ENCODE data around the gene NSUN3. TPM values are rescaled to one million over a fixed set of nuclear protein-coding genes. Genes with fewer than 3 reads are reported as not detected.

NSUN3 gene
- total RNA-seq, 2 experiments from 2014 or later = 15.4 to 17.1 TPM

GRCh38 chr3:94167796-94168195 lies 104.9 kb downstream of the NSUN3 start:
- H3K4me3 Mint-ChIP-seq = no peak overlapping the region
- POLR2A ChIA-PET = no interaction called here
- H3K4me1 Mint-ChIP-seq = no peaks in the 10 kb centered on the region
- no peak overlapping the region for H3K27ac Mint-ChIP-seq
- H3K36me3 Mint-ChIP-seq (ENCODE audit: low read depth) = no peaks in the 10 kb centered on the region
- H3K27me3 Mint-ChIP-seq = peaks cover 8% of the 10 kb centered on the region
- CTCF ChIA-PET = no interaction called here
- ATAC-seq = no peak
- intact Hi-C loops (cut with DNase I, micrococcal nuclease) = no loop called here
- no peaks in the 10 kb centered on the region for H3K9me3 Mint-ChIP-seq (ENCODE audit: low read depth)
- no peak for DNase-seq

- no peak for DNase-seq
- Mint-ChIP-seq H3K27ac (no peak overlapping the region), H3K9me3 (ENCODE audit: low read depth) (no peaks in the 10 kb centered on the region), H3K4me3 (no peak overlapping the region), H3K27me3 (peaks cover 4% of the 10 kb centered on the region), H3K4me1 (no peaks in the 10 kb centered on the region), H3K36me3 (ENCODE audit: low read depth) (no peaks in the 10 kb centered on the region)
- CTCF ChIA-PET = no interaction called here
- POLR2A ChIA-PET = no interaction called here
- no peak for ATAC-seq
- intact Hi-C loops (cut with DNase I, micrococcal nuclease) = no loop called here
These were observed 109.1 kb downstream of the NSUN3 start for GRCh38 chr3:94171954-94172353.

GRCh38 chr3:94172695-94173310 lies 109.9 kb downstream of the NSUN3 start:
- POLR2A ChIA-PET = no interaction called here
- H3K4me3 Mint-ChIP-seq = no peak overlapping the region
- H3K9me3 Mint-ChIP-seq (ENCODE audit: low read depth) = no peaks in the 10 kb centered on the region
- H3K27me3 Mint-ChIP-seq = peaks cover 4% of the 10 kb centered on the region
- no peak for ATAC-seq
- H3K36me3 Mint-ChIP-seq (ENCODE audit: low read depth) = no peaks in the 10 kb centered on the region
- H3K4me1 Mint-ChIP-seq = no peaks in the 10 kb centered on the region
- DNase-seq = no peak
- H3K27ac Mint-ChIP-seq = no peak overlapping the region
- intact Hi-C loops (cut with DNase I, micrococcal nuclease) = no loop called here
- CTCF ChIA-PET = interaction anchor here (0.9 kb wide), 1 partner anchor 8 kb away, joined by 3 read pairs; no protein-coding TSS in a partner anchor

GRCh38 chr3:94173673-94174434 lies 111.0 kb downstream of the NSUN3 start:
- ChIA-PET CTCF (interaction anchor here (0.9 kb wide), 1 partner anchor 9 kb away, joined by 3 read pairs; no protein-coding TSS in a partner anchor), POLR2A (no interaction called here)
- H3K36me3 Mint-ChIP-seq (ENCODE audit: low read depth) = no peaks in the 10 kb centered on the region
- no peak overlapping the region for H3K27ac Mint-ChIP-seq
- no peaks in the 10 kb centered on the region for H3K4me1 Mint-ChIP-seq
- no peak overlapping the region for H3K4me3 Mint-ChIP-seq
- no peaks in the 10 kb centered on the region for H3K9me3 Mint-ChIP-seq (ENCODE audit: low read depth)
- DNase-seq = no peak
- intact Hi-C loops (cut with DNase I, micrococcal nuclease) = no loop called here
- H3K27me3 Mint-ChIP-seq = peaks cover 4% of the 10 kb centered on the region
- no peak for ATAC-seq

GRCh38 chr3:94175677-94176076 lies 112.8 kb downstream of the NSUN3 start:
- POLR2A ChIA-PET = no interaction called here
- DNase-seq (no peak), ATAC-seq (no peak)
- intact Hi-C loops (cut with DNase I, micrococcal nuclease) = no loop called here
- Mint-ChIP-seq H3K27ac (no peak overlapping the region), H3K4me3 (no peak overlapping the region), H3K36me3 (ENCODE audit: low read depth) (no peaks in the 10 kb centered on the region), H3K27me3 (peaks cover 7% of the 10 kb centered on the region), H3K9me3 (ENCODE audit: low read depth) (no peaks in the 10 kb centered on the region), H3K4me1 (no peaks in the 10 kb centered on the region)
- CTCF ChIA-PET = no interaction called here

- ATAC-seq (no peak), DNase-seq (no peak)
- no peaks in the 10 kb centered on the region for H3K9me3 Mint-ChIP-seq (ENCODE audit: low read depth)
- ChIA-PET CTCF (no interaction called here), POLR2A (no interaction called here)
- H3K4me3 Mint-ChIP-seq = no peak overlapping the region
- no peaks in the 10 kb centered on the region for H3K36me3 Mint-ChIP-seq (ENCODE audit: low read depth)
- H3K27me3 Mint-ChIP-seq = peaks cover 7% of the 10 kb centered on the region
- H3K27ac Mint-ChIP-seq = no peak overlapping the region
- intact Hi-C loops (cut with DNase I, micrococcal nuclease) = no loop called here
- no peaks in the 10 kb centered on the region for H3K4me1 Mint-ChIP-seq
These were observed 114.3 kb downstream of the NSUN3 start for GRCh38 chr3:94176988-94177745.

Other genes with a start within 250 kb of the NSUN3 start
- under 1 TPM; 0.47 to 0.57 TPM for gene PROS1, start 89.2 kb upstream of the NSUN3 start, total RNA-seq
- gene ARL13B, start 82.9 kb upstream of the NSUN3 start, total RNA-seq = 10 to 100 TPM in 1 of 2 experiments, 1 to 10 TPM in 1; 8.7 to 11.2 TPM
- gene STX19, start 34.5 kb upstream of the NSUN3 start, total RNA-seq = not detected
- gene DHFR2, start 145 bp upstream of the NSUN3 start, total RNA-seq = 10 to 100 TPM in 1 of 2 experiments, 1 to 10 TPM in 1; 7.4 to 10.3 TPM